HPDE6-E6E7 (cell line): Measurements from ENCODE around the gene SURF2.

Experiments
- DNase-seq: peaks from one replicate; pipeline ENCODE4 v3.0.0; 2011; ENCODE audit warnings: missing footprints; ENCODE audit errors: extremely low spot score

Gene SURF2

DNA sequence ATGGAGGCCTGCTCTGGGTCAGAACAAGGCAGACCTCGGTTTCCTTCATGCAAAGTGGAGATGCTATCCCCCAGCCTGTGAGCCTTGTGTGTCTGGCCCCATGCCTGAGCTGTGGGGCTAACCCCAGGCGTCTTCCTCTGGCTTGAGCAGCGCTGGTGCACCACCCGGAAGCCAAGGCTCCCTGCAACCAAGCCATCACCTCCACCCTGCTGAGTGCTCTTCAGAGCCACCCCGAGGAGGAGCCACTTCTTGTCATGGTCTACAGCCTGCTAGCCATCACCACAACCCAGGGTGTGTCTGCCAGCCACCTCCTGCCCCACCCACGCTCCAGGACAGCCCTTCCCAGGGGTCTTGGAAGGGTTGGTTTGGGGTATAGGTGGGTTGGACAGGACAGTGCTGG lies 45.2 kb downstream of the SURF2 start:
- no peak for DNase-seq

DNA sequence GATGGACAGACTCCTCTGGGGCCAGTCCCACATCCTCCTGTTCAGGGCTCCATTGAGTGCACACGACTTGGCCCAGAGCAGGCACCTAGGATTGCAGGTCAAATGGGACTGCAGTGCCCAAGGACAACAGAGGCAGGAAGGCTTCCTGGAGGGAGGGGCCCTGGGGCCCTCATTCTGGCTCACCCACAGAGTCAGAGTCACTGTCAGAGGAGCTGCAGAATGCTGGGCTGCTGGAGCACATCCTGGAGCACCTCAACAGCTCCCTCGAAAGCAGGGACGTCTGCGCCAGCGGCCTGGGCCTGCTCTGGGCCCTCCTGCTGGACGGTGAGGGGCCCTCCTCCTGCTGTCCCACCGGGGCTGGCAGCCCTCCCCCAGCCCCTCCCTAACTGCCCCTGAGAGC lies 46.3 kb downstream of the SURF2 start:
- no peak for DNase-seq

DNA sequence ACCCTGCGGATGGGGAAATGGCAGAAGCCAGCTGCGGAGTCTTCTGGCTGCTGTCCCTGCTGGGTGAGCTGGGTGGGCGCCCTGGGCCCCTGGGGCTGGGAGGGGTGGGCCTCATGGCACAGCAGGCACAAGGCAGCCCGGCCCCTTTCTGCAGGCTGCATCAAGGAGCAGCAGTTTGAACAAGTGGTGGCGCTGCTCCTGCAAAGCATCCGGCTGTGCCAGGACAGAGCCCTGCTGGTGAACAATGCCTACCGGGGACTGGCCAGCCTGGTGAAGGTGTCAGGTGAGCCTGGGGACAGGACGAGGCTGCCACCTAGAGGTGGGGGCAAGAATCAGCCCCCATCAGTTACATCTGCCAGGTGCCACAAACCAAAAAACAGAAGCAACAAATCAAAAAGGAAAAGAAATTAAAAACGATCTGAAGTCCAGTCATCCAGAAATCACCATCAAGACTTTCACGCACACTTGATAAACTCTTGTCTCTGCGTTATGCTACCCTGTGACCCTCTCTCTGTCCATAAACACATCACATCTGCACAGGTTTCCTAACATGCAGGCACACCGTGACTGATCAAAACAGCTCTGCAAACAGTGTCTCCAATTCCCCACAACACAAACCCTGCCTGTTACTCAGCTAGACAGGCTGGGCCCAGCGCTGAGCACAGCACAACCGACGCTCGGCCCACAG lies 47.6 kb downstream of the SURF2 start:
- peak; percentile 63 for DNase-seq

DNA sequence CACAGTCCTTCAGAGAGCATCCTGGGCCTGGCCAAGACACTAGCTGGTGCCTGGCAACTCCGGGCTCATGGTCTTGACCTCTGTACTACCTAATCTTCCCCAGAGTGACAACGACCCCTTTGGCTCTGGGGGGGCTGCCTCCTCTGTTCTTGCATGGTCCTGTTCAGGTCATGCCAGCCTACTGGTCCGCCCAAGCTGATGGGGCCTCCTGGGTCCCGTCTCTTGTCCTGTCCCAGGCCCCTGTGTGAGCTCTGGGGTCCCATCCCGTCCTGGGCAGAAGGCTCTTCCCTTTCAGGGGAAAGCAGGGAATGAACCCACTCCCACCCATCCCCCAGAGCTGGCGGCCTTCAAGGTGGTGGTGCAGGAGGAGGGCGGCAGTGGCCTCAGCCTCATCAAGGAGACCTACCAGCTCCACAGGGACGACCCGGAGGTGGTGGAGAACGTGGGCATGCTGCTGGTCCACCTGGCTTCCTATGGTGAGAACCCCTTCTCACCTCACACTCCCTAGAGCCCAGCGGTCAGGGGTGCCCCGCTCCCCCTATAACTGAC lies 48.2 kb downstream of the SURF2 start:
- DNase-seq = no peak

DNA sequence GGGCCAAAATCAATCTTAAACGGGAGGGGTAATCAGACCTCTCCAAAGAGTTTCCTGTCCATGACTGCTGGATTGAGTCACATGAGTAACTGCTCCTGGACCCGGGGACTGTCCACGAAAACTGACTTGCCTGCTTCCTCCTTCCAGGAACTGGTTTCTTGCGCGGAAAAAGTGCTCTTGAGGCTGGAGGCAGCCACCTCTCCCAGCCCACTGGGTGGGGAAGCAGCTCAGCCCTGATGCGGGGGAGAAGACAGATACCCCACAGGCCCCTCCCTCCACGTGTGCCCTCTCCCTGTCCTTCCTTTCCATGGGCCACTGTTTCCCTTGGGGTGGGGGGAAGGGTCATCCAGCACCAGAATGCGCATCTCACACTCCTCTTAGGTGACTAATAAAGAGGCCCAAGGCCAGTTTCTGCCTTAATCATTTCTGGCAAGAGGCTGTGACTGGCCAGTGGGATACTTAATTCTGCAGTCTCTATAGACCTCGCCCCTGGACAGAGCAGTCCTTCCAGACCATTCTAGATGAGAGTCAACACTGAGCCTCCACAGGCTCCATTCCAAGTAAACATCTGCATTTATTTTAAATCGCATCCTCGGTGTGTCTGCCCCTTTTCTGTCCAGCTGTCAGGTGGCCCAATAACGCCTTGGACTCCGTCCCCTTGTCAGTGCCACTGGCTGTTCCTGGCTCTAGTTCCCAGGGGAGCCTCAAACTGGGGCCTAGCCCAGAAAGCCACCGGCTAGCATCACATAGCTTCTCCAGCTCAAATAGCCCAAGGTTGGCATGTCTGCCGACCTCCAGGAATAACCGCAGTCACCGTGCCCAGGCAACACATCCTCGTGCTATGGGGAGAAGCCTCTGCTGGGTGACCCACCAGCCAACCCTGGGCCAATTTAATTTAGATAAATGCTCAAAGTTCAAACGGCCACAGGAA lies 49.4 kb downstream of the SURF2 start:
- DNase-seq = no peak

DNA sequence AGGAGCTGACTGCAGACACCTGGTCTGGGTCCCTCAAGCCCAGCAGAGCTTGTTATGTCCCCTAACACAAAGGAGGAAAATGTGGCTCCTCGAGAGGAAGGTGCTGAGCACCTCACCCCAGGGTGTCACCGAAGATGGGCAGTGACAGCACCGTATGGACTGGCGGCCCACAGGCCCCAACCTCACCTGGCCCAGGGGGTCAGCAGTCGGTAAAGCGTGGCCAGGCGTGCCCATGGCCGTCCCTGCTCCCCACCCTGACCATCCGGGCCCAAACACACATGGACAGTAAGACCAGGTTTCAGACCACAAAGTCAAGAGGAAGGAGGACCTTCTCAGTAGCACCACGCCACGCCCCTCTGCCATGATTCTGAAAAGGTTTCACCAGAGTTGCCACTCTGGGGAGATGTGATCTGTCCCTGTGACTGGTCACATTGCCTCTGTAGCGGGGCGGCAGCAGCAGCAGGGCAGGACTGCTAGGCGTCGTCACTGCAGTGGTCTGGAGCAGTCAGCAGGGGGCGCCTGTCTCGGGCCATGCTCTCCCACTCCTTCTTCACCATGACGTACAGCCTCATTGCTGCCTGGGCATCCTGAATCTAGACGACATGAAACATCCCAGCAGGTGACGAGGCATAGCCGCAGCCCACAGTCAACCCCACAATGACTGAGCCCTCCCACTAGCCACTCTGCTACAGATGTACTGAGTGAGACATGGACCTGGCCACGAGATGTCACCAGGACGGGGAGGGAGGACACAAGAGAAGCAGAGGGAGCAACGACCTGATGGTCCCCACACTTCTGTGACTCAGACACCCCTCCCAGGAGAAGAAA lies 50.3 kb downstream of the SURF2 start:
- DNase-seq = peak; percentile 57

DNA sequence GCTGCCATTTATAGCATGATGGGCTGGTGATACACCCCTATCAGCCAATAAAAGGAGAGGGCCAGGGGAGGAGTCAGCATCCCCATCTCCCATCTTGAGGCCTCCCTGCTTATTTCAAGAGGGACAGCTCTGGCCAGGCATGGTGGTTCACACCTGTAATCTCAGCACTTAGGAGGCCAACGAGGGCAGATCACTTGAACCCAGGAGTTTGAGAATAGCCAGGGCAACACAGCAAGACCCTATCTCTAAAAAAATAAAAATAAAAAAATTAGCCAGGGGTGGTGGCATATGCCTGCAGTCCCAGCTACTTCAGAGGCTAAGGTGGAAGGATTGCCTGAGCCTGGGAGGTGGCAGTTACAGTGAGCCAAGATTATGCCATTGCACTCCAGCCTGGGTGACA lies 51.7 kb downstream of the SURF2 start:
- no peak for DNase-seq
